H1 (cell line): ENCODE measurements around the gene PIK3CA.
"Not testable (repeated sequence)": the region's sequence is repeated elsewhere in the genome, so short reads cannot be mapped to it uniquely, and the experiment has no call there.

Source experiments
- ATF3 ChIP-seq: IDR thresholded peaks from 2 replicates; pipeline ENCODE4 v1.6.1; 2011; ENCODE audit warnings: low read depth, mild to moderate bottlenecking, low read length; ENCODE audit not compliant: insufficient read depth
- CBX8 ChIP-seq: fragments of 300-800, 300-1000 bp; sonication (generic); IDR thresholded peaks from 2 replicates; pipeline ENCODE4 v1.7.1; 2016; ENCODE audit warnings: low read depth, low read length, borderline replicate concordance
- CTCF ChIP-seq, 3 experiments: IDR thresholded peaks; 1 replicate in 2 of 3; 2 replicates in 1 of 3; pipeline versions ENCODE4 v1.5.1 to v1.6.1; 2011; ENCODE audit warnings: low read length in 3 of 3, mild to moderate bottlenecking in 3 of 3, inconsistent platforms in 2 of 3, low read depth in 1 of 3, moderate library complexity in 1 of 3; ENCODE audit not compliant: insufficient read depth in 1 of 3; ENCODE audit errors: control extremely low read depth in 1 of 3
- EZH2 ChIP-seq: fragments of 200-600 bp; sonication (generic); IDR thresholded peaks from 2 replicates; pipeline ENCODE4 v1.7.1; 2012; ENCODE audit warnings: low read depth, mild to moderate bottlenecking, moderate library complexity, low read length, inconsistent platforms; ENCODE audit not compliant: severe bottlenecking
- GABPA ChIP-seq: IDR thresholded peaks from 2 replicates; pipeline ENCODE4 v1.6.1; 2011; ENCODE audit warnings: mild to moderate bottlenecking, low read length, moderate library complexity, borderline replicate concordance; ENCODE audit not compliant: insufficient read depth
- HDAC2 ChIP-seq, 2 experiments: fragments of 300-600 bp in 1 of 2; sonication (generic) in 1 of 2; IDR thresholded peaks; 2 replicates each; pipeline ENCODE4 v1.6.1; 2011 to 2012; ENCODE audit warnings: low read depth in 2 of 2, low read length in 2 of 2, mild to moderate bottlenecking in 2 of 2, moderate library complexity in 2 of 2, borderline replicate concordance in 1 of 2, inconsistent platforms in 1 of 2
- MAFK ChIP-seq: IDR thresholded peaks from 2 replicates; pipeline ENCODE4 v1.6.1; 2012; ENCODE audit warnings: low read depth, mild to moderate bottlenecking, improper control_type of control experiment, low read length
- NRF1 ChIP-seq: IDR thresholded peaks from 2 replicates; pipeline ENCODE4 v1.6.1; 2011; ENCODE audit warnings: mild to moderate bottlenecking, low read depth, low read length, improper control_type of control experiment
- POLR2A ChIP-seq, 2 experiments: IDR thresholded peaks; 1 replicate in 1 of 2; 2 replicates in 1 of 2; pipeline ENCODE4 v1.6.1; 2011; ENCODE audit warnings: low read depth in 2 of 2, low read length in 2 of 2, mild to moderate bottlenecking in 2 of 2; ENCODE audit errors: control extremely low read depth in 1 of 2
- POLR2AphosphoS5 ChIP-seq: IDR thresholded peaks from 2 replicates; pipeline ENCODE4 v1.6.1; 2011; ENCODE audit warnings: low read depth, low read length
- RBBP5 ChIP-seq: IDR thresholded peaks from 2 replicates; pipeline ENCODE4 v1.7.1; 2012; ENCODE audit warnings: low read depth, mild to moderate bottlenecking, inconsistent platforms, low read length, moderate library complexity, borderline replicate concordance
- SAP30 ChIP-seq: fragments of 300-600 bp; sonication (generic); IDR thresholded peaks from 2 replicates; pipeline ENCODE4 v1.7.1; 2012; ENCODE audit warnings: low read length, moderate library complexity, mild to moderate bottlenecking, inconsistent platforms; ENCODE audit not compliant: insufficient read depth, insufficient replicate concordance
- ZNF274 ChIP-seq: IDR thresholded peaks from 2 replicates; pipeline ENCODE4 v1.7.0; 2012; ENCODE audit warnings: low read length, borderline replicate concordance; ENCODE audit errors: extremely low read depth

- TF ChIP-seq CTCF (IDR thresholded peaks at IDR 0.05; ENCODE audit: control extremely low read depth in 1 of 3, insufficient read depth in 1 of 3, low read depth in 1 of 3, low read length in 3 of 3); GABPA; POLR2AphosphoS5; EZH2; CBX8; SAP30; POLR2A (IDR thresholded peaks at IDR 0.05; ENCODE audit: control extremely low read depth in 1 of 2, low read depth in 2 of 2, low read length in 2 of 2); NRF1; ATF3; HDAC2 (IDR thresholded peaks at IDR 0.05; ENCODE audit: borderline replicate concordance in 1 of 2, low read depth in 2 of 2, low read length in 2 of 2); ZNF274; RBBP5; MAFK: not testable (repeated sequence)
Observed at GRCh38 chr3:179274434-179274833, 126.3 kb downstream of the PIK3CA start.
